Measurements from ENCODE around the gene LPCAT3.

- TF ChIP-seq, protein P1, sequence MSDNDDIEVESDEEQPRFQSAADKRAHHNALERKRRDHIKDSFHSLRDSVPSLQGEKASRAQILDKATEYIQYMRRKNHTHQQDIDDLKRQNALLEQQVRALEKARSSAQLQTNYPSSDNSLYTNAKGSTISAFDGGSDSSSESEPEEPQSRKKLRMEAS (IDR thresholded peaks at IDR 0.05; ENCODE audit: low read depth, low read length): peak; percentile 93
- peak; percentile 68 for TF ChIP-seq POLR2A (IDR thresholded peaks at IDR 0.05; ENCODE audit: extremely low read depth, insufficient read length)
- TF ChIP-seq, protein P2, sequence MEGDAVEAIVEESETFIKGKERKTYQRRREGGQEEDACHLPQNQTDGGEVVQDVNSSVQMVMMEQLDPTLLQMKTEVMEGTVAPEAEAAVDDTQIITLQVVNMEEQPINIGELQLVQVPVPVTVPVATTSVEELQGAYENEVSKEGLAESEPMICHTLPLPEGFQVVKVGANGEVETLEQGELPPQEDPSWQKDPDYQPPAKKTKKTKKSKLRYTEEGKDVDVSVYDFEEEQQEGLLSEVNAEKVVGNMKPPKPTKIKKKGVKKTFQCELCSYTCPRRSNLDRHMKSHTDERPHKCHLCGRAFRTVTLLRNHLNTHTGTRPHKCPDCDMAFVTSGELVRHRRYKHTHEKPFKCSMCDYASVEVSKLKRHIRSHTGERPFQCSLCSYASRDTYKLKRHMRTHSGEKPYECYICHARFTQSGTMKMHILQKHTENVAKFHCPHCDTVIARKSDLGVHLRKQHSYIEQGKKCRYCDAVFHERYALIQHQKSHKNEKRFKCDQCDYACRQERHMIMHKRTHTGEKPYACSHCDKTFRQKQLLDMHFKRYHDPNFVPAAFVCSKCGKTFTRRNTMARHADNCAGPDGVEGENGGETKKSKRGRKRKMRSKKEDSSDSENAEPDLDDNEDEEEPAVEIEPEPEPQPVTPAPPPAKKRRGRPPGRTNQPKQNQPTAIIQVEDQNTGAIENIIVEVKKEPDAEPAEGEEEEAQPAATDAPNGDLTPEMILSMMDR (IDR thresholded peaks at IDR 0.05; ENCODE audit: low read depth, low read length): no peak
These were observed 64.6 kb downstream of the LPCAT3 start for GRCh38 chr12:6953442-6954315.
